Sigmoid colon (tissue), 4 donors: ENCODE results near the gene ZFPM1.

Experiments used
- EP300 ChIP-seq, 4 donors: sonication (generic); formaldehyde crosslinking; IDR thresholded peaks; one replicate each; pipeline ENCODE4 v1.6.1; 2017; ENCODE audit warnings: antibody characterized with exemption in 4 of 4
- POLR2A ChIP-seq, 2 donors: fragments of 450-650 bp; IDR thresholded peaks; one replicate each; pipeline ENCODE4 v1.6.1; 2016; ENCODE audit warnings: antibody characterized with exemption in 2 of 2, mild to moderate bottlenecking in 2 of 2, moderate library complexity in 2 of 2
- POLR2AphosphoS5 ChIP-seq, 4 donors: sonication (generic); formaldehyde crosslinking; IDR thresholded peaks; one replicate each; pipeline ENCODE4 v1.6.1; 2017; ENCODE audit warnings: antibody characterized with exemption in 4 of 4
- TF ChIP-seq, protein P1 (sequence below), 4 experiments: fragments of 450-650 bp in 3 of 4; fragments of 200-600 bp in 1 of 4; IDR thresholded peaks; one replicate each; pipeline ENCODE4 v1.5.1; 2016 to 2019; ENCODE audit warnings: antibody characterized with exemption in 4 of 4, mild to moderate bottlenecking in 3 of 4, moderate library complexity in 2 of 4

DNA sequence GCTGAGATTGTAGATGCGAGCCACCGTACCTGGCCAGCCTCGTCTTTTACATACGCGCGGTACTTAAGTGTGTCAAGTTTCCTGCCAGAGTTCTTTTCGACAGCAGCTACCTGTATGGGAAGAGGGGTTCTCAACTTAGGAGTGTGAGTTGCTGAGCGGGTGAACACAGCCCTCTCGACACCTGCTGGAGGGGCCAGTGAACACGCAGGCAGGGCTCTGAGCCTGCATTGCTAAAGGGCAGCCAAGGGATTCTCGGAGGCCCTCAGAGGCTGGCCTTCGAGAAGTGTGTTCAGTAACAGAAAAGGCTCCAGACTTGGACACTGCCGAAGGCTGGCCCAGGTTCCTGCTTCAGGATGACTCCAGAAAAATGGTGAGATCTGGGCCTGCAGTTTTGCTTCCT, 123.2 kb downstream of the ZFPM1 start:
- TF ChIP-seq, protein P1, sequence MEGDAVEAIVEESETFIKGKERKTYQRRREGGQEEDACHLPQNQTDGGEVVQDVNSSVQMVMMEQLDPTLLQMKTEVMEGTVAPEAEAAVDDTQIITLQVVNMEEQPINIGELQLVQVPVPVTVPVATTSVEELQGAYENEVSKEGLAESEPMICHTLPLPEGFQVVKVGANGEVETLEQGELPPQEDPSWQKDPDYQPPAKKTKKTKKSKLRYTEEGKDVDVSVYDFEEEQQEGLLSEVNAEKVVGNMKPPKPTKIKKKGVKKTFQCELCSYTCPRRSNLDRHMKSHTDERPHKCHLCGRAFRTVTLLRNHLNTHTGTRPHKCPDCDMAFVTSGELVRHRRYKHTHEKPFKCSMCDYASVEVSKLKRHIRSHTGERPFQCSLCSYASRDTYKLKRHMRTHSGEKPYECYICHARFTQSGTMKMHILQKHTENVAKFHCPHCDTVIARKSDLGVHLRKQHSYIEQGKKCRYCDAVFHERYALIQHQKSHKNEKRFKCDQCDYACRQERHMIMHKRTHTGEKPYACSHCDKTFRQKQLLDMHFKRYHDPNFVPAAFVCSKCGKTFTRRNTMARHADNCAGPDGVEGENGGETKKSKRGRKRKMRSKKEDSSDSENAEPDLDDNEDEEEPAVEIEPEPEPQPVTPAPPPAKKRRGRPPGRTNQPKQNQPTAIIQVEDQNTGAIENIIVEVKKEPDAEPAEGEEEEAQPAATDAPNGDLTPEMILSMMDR (IDR thresholded peaks at IDR 0.05): no peak
- TF ChIP-seq POLR2A (IDR thresholded peaks at IDR 0.05): no peak
- TF ChIP-seq POLR2AphosphoS5 (IDR thresholded peaks at IDR 0.05): no peak
- no peak for TF ChIP-seq EP300 (IDR thresholded peaks at IDR 0.05)
